Loucy (cell line): ENCODE measurements around the gene PPP1R18.
"Not testable (repeated sequence)": the region's sequence is repeated elsewhere in the genome, so short reads cannot be mapped to it uniquely, and the experiment has no call there.

Experiments
- H2AFZ ChIP-seq: fragments of 200-600 bp; sonication (generic); 2 replicates; pipeline ENCODE4 v1.6.0; 2016; ENCODE audit warnings: antibody characterized with exemption, mild to moderate bottlenecking, low read length, moderate library complexity
- H3F3A ChIP-seq: fragments of 200-600 bp; 2 replicates; pipeline ENCODE4 v1.6.0; 2016; ENCODE audit warnings: antibody characterized with exemption, low read depth, mild to moderate bottlenecking
- H3K27me3 ChIP-seq: fragments of 200-600 bp; sonication (generic); 2 replicates; pipeline ENCODE4 v1.6.1; 2014; ENCODE audit warnings: low read length, mild to moderate bottlenecking; ENCODE audit not compliant: insufficient read depth, poor library complexity, severe bottlenecking
- H3K36me3 ChIP-seq: fragments of 200-600 bp; sonication (generic); 2 replicates; pipeline ENCODE4 v1.6.1; 2016; ENCODE audit warnings: low read length; ENCODE audit not compliant: insufficient read depth
- H3K4me1 ChIP-seq: fragments of 200-600 bp; sonication (generic); 2 replicates; pipeline ENCODE4 v1.5.1; 2014; ENCODE audit warnings: low read length, mild to moderate bottlenecking; ENCODE audit not compliant: insufficient read depth, poor library complexity, severe bottlenecking
- H3K4me2 ChIP-seq: fragments of 200-600 bp; sonication (generic); 2 replicates; pipeline ENCODE4 v1.6.0; 2014; ENCODE audit warnings: antibody characterized with exemption, low read length, low read depth, mild to moderate bottlenecking; ENCODE audit not compliant: poor library complexity, severe bottlenecking
- H3K4me3 ChIP-seq: fragments of 200-600 bp; sonication (generic); 2 replicates; pipeline ENCODE4 v1.5.1; 2014; ENCODE audit warnings: low read length, mild to moderate bottlenecking, mixed read lengths; ENCODE audit not compliant: poor library complexity, severe bottlenecking
- H3K79me2 ChIP-seq: fragments of 200-600 bp; sonication (generic); 2 replicates; pipeline ENCODE4 v1.6.1; 2014; ENCODE audit warnings: low read length; ENCODE audit not compliant: insufficient read depth
- H3K9ac ChIP-seq: fragments of 200-600 bp; sonication (generic); 2 replicates; pipeline ENCODE4 v1.6.0; 2014; ENCODE audit warnings: mild to moderate bottlenecking, low read depth, low read length, moderate library complexity; ENCODE audit not compliant: poor library complexity, severe bottlenecking
- H3K9me2 ChIP-seq: fragments of 200-600 bp; sonication (generic); replicated peaks from 2 replicates; pipeline ENCODE4 v1.6.1; 2016; ENCODE audit warnings: low read depth, low read length, mixed read lengths
- H3K9me3 ChIP-seq: fragments of 200-600 bp; sonication (generic); 2 replicates; pipeline ENCODE4 v1.6.1; 2014; ENCODE audit warnings: mild to moderate bottlenecking, antibody characterized with exemption, low read length, low read depth; ENCODE audit not compliant: insufficient read depth
- H4K20me1 ChIP-seq: fragments of 200-600 bp; sonication (generic); 2 replicates; pipeline ENCODE4 v1.6.0; 2014; ENCODE audit warnings: antibody characterized with exemption, low read length, mild to moderate bottlenecking; ENCODE audit not compliant: insufficient read depth, poor library complexity, severe bottlenecking
- EZH2phosphoT487 ChIP-seq: fragments of 200-600 bp; IDR thresholded peaks from 2 replicates; pipeline ENCODE4 v1.6.1; 2018; ENCODE audit warnings: antibody characterized with exemption, mild to moderate bottlenecking, moderate library complexity, borderline replicate concordance
- TF ChIP-seq, protein P1 (sequence below): fragments of 200-600 bp; sonication (generic); conservative IDR thresholded peaks from 2 replicates; pipeline ENCODE4 v1.5.1; 2014; ENCODE audit warnings: mild to moderate bottlenecking, antibody characterized with exemption, low read length

PPP1R18 gene

DNA sequence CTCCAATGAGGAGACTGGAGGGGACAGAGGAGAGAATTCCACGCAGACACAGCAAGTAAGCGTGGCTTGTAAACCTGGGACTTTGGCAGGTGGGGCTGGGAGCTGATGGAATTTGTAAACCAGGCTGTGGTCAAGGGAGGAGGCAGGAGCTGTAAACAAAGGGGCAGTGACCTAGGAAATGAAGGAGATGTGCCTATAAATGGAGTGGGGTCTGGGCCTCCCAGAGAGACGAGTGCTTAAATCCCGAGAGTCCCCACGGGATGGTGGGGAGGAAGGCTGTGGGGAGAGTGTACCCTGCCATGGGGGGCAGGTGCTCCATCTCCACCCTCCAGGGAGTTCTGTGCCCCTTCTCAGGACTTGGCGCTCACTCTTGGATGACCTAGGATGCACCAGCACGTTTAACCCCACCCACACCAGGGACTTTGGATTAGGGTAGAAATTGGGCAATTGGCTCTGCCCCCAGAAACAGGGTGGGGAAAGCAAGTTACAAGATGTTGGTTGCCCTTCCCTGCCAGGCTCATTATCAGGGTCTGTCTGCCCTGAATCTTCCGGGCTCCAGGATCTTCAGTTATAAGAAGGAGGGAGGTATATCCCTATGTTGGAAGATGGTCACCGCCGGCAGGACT, 9.7 kb downstream of the PPP1R18 start:
- peaks cover 10% of the 10 kb centered on the region; the same call in 1 of the 2 replicates for H3F3A ChIP-seq
- H3K36me3 ChIP-seq = peaks cover 30% of the 10 kb centered on the region; the same call in 1 of the 2 replicates
- H3K9me2 ChIP-seq = no peaks in the 10 kb centered on the region
- TF ChIP-seq, protein P1, sequence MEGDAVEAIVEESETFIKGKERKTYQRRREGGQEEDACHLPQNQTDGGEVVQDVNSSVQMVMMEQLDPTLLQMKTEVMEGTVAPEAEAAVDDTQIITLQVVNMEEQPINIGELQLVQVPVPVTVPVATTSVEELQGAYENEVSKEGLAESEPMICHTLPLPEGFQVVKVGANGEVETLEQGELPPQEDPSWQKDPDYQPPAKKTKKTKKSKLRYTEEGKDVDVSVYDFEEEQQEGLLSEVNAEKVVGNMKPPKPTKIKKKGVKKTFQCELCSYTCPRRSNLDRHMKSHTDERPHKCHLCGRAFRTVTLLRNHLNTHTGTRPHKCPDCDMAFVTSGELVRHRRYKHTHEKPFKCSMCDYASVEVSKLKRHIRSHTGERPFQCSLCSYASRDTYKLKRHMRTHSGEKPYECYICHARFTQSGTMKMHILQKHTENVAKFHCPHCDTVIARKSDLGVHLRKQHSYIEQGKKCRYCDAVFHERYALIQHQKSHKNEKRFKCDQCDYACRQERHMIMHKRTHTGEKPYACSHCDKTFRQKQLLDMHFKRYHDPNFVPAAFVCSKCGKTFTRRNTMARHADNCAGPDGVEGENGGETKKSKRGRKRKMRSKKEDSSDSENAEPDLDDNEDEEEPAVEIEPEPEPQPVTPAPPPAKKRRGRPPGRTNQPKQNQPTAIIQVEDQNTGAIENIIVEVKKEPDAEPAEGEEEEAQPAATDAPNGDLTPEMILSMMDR = no peak
- no peak for TF ChIP-seq EZH2phosphoT487
- peaks cover 59% of the 10 kb centered on the region for H4K20me1 ChIP-seq
- H2AFZ ChIP-seq = no peak overlapping the region
- no peaks in the 10 kb centered on the region for H3K9me3 ChIP-seq
- no peak overlapping the region for H3K4me2 ChIP-seq
- H3K79me2 ChIP-seq = peaks cover 63% of the 10 kb centered on the region
- H3K4me3 ChIP-seq = no peak overlapping the region
- H3K27me3 ChIP-seq = no peaks in the 10 kb centered on the region
- peaks cover 20% of the 10 kb centered on the region for H3K4me1 ChIP-seq
- H3K9ac ChIP-seq = no peak overlapping the region

DNA sequence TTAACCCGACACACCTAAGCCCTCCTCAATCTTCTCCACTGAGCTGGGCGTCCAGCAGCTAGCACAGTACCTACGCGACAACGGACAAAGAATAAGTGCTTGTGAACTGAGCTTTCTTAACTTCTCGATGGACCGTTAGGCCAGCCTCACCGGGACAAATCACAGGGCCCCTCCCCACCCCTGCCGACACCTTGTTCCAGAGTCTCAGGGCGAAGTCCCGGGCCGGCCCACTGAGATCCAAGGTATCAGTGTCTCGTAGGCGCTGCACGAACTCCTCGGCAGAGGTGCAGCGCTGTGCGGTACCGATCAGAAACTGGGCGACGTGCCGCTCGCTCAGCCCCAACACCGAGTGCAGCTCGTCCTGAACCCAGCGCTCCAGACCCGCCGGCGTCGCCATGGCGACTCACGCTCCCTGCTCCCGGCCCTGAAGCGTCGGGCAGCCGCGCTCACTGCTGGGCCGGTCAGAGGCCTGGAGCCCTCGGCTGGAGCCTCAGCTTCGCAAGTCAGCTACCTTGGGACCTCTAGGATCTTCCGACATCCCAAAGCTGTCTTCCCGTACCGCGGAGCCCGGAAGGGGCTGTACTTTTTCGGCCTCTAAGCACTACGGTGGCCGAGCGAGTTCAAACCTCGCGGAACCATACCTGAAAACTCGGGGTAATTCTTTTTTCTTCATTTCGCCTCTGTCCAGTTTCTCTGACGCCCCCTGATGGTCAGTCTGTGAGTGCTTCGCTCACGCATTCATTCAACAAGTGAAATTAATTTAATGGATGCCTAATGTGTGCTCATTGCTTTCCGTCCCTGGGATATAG, 13.8 kb downstream of the PPP1R18 start, which contains the start of gene DHX16:
Gene DHX16 (minus strand): TSS at position 562 of the 809 bp plus-strand sequence. CDS start 165 bp downstream, at position 397.
- peaks cover 27% of the 10 kb centered on the region for H4K20me1 ChIP-seq
- TF ChIP-seq, protein P1 = peak; percentile 92
- TF ChIP-seq EZH2phosphoT487 = no peak
- H3K4me3 ChIP-seq = peak within 1 kb of the TSS; percentile 77
- H2AFZ ChIP-seq = peak within 1 kb of the TSS; percentile 76
- no peaks in the 10 kb centered on the region for H3K27me3 ChIP-seq
- H3K79me2 ChIP-seq = peaks cover 33% of the 10 kb centered on the region
- H3K36me3 ChIP-seq = peaks cover 24% of the 10 kb centered on the region; the same call in 1 of the 2 replicates
- no peaks in the 10 kb centered on the region for H3K9me3 ChIP-seq
- no peaks in the 10 kb centered on the region for H3K9me2 ChIP-seq
- H3K4me2 ChIP-seq = peak within 1 kb of the TSS; percentile 96
- peak within 1 kb of the TSS; percentile 92 for H3K9ac ChIP-seq
- H3F3A ChIP-seq = peaks cover 10% of the 10 kb centered on the region; the same call in 1 of the 2 replicates
- peaks cover 5% of the 10 kb centered on the region for H3K4me1 ChIP-seq

DNA sequence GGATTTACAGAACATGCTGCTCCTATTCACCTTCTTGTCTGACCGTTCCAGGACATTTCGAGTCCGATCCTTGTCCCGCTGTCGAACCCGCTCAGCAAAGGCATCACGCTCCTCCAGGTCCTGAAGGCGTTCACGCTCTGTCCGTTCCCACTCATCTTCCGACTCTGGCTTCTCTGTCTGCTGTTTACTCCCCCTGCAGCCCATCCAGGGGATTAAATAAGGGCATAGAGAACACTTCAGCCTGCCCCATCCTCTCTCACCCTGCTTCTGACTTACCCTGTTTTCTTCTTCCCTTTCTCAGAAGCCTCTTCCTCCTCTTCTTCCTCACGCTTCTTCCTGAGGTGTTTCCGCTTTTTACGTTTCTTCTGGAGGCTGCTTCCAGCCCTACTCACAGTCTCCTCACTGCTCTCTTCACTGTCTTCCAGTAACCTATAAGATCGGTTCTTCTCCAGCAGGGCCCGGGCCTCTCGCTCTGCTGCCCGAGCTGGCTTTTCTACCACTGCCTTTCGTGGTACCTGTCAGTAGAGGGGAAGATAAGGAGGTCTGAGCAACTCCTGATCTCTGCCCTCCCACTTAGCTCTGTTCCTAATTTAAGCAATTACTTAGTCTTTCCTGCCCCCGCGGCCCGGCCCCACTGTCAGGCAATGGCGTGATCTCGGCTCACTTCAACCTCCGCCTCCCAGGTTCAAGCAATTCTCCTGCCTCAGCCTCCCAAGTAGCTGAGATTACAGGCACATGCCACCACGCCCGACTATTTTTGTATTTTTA, 15.5 kb downstream of the PPP1R18 start:
- peaks cover 5% of the 10 kb centered on the region for H3K4me1 ChIP-seq
- peak overlapping the region; percentile 96 for H3K4me2 ChIP-seq
- peak overlapping the region; percentile 92 for H3K9ac ChIP-seq
- peaks cover 7% of the 10 kb centered on the region; the same call in 1 of the 2 replicates for H3K36me3 ChIP-seq
- H3K9me3 ChIP-seq = no peaks in the 10 kb centered on the region
- H4K20me1 ChIP-seq = peaks cover 12% of the 10 kb centered on the region
- no peak overlapping the region for H3K4me3 ChIP-seq
- H3K79me2 ChIP-seq = peaks cover 20% of the 10 kb centered on the region
- H2AFZ ChIP-seq = no peak overlapping the region
- H3F3A ChIP-seq = peaks cover 5% of the 10 kb centered on the region; the same call in 1 of the 2 replicates
- no peaks in the 10 kb centered on the region for H3K9me2 ChIP-seq
- TF ChIP-seq EZH2phosphoT487 = no peak
- TF ChIP-seq, protein P1 = peak; percentile 46; the same call in 1 of the 2 replicates
- no peaks in the 10 kb centered on the region for H3K27me3 ChIP-seq

DNA sequence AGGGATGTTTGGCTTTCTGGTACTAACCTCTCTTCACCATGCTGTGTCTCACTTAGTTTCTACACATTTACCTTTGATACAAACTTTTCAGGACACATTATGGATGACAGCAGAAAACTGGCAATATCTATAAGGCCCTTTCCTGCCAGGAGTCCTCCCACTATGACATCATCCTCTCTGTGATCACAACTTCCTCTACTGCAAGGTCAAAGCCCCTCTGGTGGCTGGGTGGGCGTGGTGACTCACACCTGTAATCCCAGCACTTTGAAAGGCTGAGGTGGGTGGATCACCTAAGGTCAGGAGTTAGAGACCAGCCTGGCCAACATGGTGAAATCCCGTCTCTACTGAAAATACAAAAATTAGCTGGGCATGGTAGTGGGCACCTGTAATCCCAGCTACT, 20.1 kb downstream of the PPP1R18 start:
- not testable (repeated sequence) for H3F3A ChIP-seq, H4K20me1 ChIP-seq, H3K4me2 ChIP-seq, H3K9me3 ChIP-seq, H3K9me2 ChIP-seq, H3K9ac ChIP-seq, H3K27me3 ChIP-seq, H3K79me2 ChIP-seq, H3K4me1 ChIP-seq, H3K4me3 ChIP-seq, H2AFZ ChIP-seq
- peaks cover 31% of the 10 kb centered on the region; the same call in 1 of the 2 replicates for H3K36me3 ChIP-seq
